DMS79 treated with DMSO at 0.1 percent for 48 hours (cell line): ENCODE data around the gene ANKRD37.
"Not testable (repeated sequence)": the region's sequence is repeated elsewhere in the genome, so short reads cannot be mapped to it uniquely, and the experiment has no call there.

Experiments
- DNase-seq: peaks from one replicate; lab custom pipeline; 2025; lab: John Stamatoyannopoulos, UW

ANKRD37 gene, protein sequence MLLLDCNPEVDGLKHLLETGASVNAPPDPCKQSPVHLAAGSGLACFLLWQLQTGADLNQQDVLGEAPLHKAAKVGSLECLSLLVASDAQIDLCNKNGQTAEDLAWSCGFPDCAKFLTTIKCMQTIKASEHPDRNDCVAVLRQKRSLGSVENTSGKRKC

DNA sequence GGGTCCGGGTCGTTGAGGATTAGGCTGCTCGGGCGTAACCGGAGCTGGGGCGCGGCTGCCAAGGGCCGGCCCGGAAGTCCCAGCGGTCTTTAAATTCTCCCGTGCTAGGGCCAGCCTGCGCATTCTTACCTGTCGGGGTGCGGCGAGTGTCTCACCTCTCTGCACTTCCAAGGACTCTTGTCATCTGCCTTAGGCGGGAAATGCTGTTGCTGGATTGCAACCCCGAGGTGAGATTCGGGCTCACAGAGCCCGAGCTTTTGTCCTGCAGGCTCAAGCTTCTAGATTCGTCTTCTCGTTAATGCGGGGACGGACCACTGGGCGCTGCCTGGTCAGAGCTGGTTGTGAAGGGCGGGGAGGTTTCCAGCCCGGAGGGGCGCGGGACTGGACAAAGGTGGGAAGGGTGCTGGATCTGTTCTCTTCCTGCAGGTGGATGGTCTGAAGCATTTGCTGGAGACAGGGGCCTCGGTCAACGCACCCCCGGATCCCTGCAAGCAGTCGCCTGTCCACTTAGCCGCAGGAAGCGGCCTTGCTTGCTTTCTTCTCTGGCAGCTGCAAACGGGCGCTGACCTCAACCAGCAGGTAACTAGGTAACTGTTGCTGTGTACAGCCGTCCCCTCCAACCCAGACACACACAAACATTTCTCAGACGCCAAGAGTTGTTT lies at the start of gene ANKRD37:
ANKRD37 (plus strand) TSS at position 118 of the 662 bp plus-strand sequence; CDS start at position 201, 83 bp downstream.
- DNase-seq = peak; percentile 6

- no peak for DNase-seq
Observed at GRCh38 chr4:185346975-185347601, 49.6 kb upstream of the ANKRD37 start.

DNA sequence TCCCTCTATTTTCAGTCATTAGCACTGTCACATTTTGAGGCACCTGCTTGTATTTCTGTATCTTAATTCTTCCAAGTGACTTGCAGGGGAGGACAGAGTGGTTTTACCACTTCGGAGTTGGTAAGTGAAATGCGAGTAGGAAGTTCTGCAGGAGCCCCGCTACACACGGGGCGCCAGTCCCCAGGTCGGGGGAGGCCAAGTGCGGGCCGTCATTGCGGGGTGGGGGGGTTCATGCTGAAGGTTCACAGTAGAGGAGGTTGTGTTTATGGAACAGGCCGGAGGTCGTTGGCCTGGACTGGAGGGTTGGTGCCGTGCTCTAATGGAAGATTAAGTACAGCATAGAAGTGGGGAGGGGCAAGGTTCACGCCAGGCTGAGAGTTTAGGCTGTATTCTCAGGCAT lies 45.0 kb upstream of the ANKRD37 start:
- no peak for DNase-seq

GRCh38 chr4:185352202-185352601 lies 44.4 kb upstream of the ANKRD37 start:
- DNase-seq = no peak

DNA sequence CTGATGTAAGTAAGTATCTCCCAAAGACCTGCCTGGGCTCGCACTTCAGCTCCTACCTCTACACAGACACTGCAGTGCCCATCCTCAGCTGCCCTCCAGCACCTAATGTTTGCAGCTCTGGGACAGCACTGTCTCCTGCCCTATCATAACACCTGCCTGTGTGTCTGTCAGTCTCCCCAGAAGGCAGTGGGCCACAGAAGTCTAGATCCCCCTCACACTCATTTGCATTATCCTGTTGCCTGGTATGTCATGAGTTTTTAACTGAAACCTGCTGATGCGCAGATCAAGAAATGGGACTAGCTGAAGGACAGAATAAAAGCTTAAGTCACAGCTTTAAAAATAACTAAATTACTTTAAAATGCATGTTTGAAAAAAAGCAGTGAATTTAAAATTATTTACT lies 43.9 kb upstream of the ANKRD37 start:
- no peak for DNase-seq

DNA sequence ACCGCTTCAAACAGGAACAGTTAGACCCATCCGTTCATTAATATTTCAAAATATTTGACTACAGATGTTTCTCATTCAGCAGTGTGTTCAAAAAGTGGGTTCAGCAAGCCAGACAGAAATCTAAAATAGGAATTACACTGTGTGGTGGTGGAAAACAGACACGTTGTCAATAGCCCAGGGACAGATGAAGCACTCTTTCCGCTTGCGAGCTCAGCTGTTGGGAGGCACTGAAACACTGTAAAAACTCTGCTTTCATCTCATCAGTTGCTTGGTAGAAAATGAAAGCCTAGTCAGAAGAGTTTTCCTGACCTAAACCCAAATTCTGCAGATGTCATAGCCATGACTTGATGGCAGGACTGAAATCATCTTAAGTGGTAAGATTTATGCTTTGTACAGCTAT lies 39.4 kb upstream of the ANKRD37 start:
- DNase-seq = no peak

DNA sequence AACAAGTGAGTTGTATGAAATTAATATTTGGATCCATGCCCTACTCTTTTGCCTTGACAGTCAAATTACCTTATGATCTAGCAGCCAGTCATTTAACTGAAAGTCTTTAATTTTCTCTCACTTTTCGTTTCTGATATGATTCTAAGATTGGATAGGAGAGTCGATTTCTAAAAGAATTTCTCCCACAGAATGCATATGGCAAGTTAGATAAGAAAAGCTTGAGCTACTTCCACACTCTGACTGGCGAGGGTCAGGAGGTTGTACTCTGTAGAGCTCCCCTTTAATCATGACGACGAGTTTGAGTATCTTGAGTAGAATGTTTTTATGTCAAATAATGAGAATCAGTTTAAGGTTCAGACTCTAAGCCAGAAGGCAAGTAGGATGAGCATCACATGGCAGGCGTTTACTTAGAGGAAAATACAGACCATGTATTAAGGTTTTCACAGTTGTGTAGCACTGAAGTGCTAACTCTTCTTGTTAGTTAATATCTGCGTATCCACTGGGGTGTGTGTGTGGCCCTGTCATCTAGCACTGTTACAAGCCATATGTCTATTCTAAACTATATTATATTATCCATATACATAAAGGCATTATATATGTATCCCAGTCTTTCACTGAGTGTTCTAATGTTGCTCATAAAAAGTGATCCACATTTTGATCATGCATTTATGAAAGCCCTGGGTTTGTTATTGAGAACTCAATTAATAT lies 38.8 kb upstream of the ANKRD37 start:
- DNase-seq = no peak

GRCh38 chr4:185358514-185358913 lies 38.1 kb upstream of the ANKRD37 start:
- DNase-seq = no peak

- DNase-seq = no peak
Observed at GRCh38 chr4:185358959-185359358, 37.7 kb upstream of the ANKRD37 start.

- DNase-seq = no peak
Observed at GRCh38 chr4:185359767-185360446, 36.7 kb upstream of the ANKRD37 start.

DNA sequence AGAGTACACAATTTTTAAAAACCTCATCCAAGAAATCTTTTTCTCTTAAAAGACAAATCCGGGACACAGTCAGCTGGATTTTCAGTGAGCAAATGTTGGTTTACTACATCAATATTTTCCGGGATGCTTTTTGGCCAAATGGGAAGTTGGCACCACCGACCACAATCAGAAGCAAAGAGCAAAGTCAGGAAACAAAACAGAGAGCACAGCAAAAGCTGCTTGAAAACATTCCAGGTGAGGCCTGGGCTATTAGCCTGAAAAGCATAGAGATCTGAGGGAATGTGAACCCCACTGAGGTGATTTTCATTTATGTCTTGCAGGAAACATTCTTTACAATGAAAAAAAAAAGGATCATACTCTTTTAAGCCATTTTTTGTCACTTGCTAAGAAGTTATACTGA lies 34.8 kb upstream of the ANKRD37 start:
- no peak for DNase-seq

DNA sequence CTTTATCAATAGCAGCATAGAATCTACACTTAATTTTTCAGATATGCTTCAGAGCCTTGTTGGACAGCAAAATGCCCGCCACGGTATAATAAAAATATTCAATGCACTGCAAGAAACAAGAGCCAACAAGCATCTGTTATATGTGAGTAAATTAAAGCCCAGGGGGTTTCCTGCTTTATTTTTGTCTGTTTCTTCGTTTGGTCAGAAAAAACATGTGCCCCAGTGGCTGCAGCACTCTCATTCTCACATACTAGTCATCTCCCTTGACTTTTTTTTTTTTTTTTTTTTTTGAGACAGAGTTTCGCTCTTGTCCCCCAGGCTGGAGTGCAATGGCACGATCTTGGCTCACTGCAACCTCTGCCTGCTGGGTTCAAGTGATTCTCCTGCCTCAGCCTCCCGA lies 34.1 kb upstream of the ANKRD37 start:
- DNase-seq = not testable (repeated sequence)

DNA sequence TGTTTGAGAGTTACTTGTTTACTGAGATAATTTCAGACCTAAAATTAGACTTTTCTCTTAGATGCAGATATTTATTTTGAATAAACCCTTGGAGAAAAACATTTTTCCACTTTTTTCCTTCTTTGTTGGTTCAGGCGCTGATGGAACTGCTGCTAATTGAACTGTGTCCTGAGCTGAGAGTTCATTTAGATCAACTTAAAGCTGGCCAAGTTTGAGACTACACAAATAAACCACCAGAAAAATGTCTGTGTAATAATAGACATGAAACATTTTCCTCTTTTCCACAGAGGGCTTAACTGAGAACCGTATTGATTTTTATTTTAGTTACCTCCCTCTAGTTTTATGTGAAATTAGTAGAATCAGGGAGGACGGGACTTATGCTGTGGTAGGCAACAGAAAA lies 33.4 kb upstream of the ANKRD37 start:
- DNase-seq = no peak

DNA sequence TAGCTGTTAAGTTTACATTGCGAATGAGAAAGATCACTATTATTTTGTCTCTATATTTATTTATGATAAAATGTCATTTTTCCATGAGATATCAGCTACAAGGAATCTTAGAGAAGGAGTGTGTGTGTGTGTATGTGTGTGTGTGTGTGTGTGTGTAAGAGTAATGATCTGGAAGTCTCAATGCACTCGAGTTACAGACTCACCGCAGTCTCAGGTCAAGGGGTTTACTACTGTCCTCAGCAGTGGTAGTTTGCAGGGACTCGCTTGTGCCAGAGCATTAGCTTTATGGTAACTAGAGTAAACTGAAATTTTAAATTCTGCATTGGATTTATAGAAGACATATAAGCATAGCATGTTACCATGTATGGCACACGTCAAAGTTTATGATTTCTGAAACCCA lies 31.8 kb upstream of the ANKRD37 start:
- no peak for DNase-seq

DNA sequence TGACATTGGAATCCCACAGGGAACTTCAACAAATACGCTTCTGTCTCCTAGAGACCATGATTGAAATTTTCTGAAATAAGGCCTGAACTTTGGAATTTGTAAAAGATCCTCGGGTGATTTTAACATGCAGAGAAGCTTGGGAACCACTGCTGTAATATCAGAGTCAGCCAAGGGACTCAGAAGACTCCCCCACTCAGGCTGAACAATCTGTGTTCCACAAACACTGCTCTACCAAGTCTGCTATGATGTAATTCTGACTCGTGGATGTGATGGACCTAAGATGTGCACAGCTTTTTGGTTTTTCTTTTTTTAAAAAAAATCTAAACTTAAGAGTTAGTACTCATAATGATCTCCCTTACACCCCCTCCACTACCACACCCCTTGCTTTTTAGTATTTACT lies 26.9 kb upstream of the ANKRD37 start:
- DNase-seq = no peak

GRCh38 chr4:185370268-185370949 lies 26.2 kb upstream of the ANKRD37 start:
- no peak for DNase-seq

DNA sequence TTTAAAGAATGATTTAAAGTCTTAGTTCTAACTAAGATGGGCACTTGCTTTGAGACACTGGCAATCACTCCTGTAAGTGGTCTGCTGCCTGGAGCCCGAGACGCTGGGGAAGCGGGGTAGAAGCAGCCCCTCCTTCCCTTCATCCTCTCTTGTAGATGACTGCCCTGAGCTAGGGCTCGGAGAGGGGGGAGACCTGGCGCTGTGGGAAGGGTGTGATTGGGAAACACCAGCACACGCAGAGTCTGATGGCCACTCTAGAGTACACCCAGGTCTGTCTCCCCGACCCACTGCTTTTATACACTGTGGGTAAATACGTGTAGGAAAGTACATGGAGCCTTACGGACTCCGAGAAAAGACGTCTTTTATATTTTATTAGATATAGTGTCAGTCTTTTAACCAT lies 24.9 kb upstream of the ANKRD37 start:
- no peak for DNase-seq

DNA sequence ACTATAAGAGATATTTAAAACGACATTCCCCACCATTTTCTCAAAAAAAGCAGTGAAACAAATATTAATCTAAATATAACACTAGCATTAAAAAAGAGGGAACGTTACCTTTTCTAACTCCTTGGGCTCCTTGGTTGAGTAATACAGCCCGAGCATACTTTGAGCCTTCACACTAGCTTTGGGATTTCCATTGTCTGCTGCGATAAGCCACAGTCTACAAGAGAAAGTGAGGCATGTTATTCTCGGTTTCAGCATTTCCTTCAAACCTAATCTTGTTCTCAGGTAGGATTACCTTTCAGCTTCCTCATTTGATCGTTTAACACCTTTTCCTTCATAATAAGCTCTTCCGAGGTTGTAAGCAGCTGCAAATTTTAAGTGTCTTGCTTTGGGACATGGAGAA lies 22.6 kb upstream of the ANKRD37 start:
- no peak for DNase-seq

- no peak for DNase-seq
Observed at GRCh38 chr4:185374573-185374972, 22.1 kb upstream of the ANKRD37 start.

DNA sequence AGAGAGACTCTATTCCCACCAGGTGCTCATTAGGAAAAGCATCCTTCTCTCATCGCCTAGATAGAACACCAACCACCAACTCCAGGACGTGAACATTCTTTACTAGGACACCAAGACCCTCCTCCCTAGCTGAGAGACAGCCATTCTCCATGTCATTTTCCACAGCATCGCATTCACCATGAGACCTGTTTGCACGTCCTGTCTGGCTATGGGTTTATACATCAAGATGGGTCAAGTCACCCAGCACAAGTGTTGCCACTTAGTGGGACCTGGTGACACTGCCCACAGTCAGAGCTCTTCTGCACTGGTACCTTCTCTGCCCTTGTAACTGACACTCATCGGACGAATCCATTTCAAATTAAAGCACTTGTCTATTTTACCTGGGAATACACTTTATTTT lies 18.4 kb upstream of the ANKRD37 start:
- no peak for DNase-seq

DNA sequence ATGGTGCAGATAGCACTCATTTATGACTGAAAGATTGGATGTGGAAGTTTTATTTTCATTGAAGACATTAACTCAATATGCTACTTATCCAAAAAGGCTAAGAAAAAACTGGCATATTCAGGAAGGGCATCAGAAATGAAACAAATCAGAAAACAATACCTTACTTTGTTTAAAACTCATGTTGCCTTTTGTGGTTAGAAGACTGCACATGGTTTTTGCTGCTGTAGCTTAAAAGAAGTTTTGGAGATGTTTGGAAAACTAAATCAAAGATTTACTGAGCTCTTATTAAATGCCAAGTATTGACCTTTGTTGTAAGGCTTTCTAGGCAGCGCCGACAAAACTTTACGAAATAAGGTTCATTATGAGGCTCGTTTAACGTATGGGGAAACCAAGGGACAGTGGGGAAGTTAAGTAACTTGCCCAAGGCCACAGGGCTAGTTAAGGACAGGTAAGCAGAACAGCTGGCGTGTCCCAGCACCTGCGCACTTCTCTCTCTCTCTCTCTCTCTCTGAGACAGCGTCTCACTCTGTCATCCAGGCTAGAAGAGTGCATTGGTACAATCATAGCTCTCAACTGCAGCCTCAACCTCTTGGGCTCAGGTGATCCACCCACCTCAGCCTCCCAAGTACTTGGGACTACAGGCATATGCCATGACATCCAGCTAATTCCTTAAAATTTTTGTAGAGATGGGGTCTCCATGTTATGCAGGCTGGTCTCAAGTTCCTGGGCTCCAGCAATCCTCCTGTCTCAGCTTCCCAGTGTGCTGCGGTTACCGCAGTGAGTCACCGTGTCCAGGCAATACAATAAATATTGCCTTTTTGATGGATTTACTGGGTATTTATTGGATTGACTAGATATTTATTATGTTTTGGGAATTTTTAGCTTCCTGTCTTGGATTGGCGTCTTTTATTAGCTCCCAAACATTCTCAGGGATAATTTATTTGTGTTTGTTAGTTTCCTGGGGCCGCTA lies 17.0 kb upstream of the ANKRD37 start:
- DNase-seq = no peak
